SU-DHL-6 (cell line): ENCODE data around the gene TIFAB.

ENCODE experiments used
- CTCF ChIP-seq: fragments of 200-600 bp; sonication (generic); IDR thresholded peaks from one replicate; pipeline ENCODE4 v1.5.1; 2017; ENCODE audit warnings: antibody characterized with exemption, mild to moderate bottlenecking, low read length, moderate library complexity; ENCODE audit not compliant: insufficient read depth, poor library complexity, severe bottlenecking
- EZH2phosphoT487 ChIP-seq: fragments of 200-600 bp; sonication (generic), shearing (Covaris generic); conservative IDR thresholded peaks from 2 replicates; pipeline ENCODE4 v1.6.1; 2018; ENCODE audit warnings: mild to moderate bottlenecking, antibody characterized with exemption, low read length, moderate library complexity, mixed read lengths

GRCh38 chr5:135455876-135456237, 3.7 kb upstream of the TIFAB start:
- TF ChIP-seq CTCF: no peak
- no peak for TF ChIP-seq EZH2phosphoT487
